MV-4-11 (cell line): ENCODE results near the gene WDR5.

ENCODE experiments used
- DNase-seq: peaks from one replicate; lab custom pipeline; 2025; lab: John Stamatoyannopoulos, UW

WDR5 gene

DNA sequence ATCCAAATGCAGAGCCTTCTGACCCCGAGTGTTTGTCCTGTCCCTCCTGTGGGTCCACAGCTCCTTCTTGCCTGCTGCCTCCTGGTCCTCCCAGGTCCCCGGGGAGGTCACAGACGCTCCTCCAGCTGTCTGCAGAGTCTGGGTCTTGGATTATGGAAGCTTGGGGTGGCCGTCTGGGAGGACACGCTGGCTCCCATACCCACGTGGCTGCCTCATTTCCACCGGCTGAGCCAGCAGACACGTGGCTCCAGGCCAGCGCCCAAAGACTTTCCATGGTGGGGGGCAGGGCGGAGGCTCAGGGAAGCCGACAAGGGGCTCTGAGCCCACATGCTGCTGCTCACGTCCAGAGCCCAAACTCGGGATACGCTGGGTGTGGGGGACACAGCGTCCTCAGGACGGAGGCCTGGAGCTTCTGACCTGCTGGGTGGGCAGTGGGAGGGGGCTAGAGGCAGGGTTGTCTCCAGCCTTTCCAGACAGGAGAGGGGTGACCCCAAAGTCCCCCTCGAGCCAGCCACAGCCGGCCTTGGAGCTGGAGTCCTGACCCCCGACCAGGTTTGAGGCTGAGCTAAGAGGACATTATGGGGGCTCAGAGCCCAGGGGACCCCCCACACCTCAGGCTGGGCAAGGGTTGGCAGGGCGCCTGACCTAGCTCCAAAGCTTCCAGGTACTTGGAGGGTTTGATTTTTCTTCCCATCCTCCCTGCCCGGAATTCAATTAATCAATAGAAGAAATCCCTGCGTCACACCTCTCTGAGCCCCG is 52.7 kb downstream of the WDR5 start:
- no peak for DNase-seq

DNA sequence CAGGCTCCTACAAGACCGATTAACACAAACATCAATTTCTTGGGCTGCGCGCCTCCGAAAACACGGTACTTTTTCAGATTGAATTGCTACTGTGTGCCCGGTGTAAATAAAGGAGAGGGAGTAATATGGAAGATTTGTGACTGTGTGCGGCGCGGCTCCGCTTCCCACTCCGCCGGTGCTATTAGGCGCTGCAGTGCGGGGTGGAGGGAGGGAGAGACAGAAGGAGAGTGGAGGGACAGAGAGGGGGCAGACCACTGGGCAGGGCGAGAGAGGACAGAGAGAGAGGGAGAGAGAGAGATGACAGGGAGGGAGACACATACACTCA is 53.2 kb downstream of the WDR5 start:
- no peak for DNase-seq

DNA sequence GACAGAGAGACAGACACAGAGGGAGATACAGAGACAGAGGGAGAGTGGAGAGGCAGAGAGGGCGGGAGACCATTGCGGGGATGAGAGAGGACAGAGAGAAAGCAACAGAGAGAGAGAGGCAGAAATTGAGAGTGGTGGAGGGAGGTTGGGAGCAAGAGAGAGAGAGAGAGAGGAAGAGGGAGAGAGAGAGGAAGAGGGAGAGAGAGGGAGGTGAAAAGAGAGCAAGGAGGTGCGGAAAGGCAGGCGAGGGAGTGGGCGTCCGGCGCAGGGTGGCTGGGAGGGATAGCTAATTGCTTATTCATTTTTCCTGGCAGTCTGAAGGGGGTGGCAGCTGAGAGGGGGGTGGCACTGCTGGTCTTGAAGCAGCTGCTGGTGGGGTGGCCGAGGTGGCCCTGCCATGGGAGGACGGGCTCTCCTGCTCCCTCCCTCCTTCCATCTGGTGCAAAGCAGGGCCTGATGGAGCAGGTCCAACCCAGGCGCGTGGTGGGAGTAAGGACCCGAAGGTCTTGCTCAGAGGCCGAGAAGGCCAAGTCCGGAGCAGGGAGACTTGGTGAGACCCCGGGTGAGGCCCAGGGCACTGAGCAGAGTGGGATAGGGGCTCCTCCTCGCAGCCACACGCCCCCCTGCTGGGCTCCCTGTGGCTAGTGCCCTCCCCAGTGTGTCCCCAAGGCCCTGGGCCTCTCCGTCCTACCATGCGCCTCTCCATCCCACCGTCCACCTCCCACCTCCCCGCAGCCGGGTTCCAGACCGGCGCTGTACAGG is 53.8 kb downstream of the WDR5 start:
- DNase-seq = no peak

DNA sequence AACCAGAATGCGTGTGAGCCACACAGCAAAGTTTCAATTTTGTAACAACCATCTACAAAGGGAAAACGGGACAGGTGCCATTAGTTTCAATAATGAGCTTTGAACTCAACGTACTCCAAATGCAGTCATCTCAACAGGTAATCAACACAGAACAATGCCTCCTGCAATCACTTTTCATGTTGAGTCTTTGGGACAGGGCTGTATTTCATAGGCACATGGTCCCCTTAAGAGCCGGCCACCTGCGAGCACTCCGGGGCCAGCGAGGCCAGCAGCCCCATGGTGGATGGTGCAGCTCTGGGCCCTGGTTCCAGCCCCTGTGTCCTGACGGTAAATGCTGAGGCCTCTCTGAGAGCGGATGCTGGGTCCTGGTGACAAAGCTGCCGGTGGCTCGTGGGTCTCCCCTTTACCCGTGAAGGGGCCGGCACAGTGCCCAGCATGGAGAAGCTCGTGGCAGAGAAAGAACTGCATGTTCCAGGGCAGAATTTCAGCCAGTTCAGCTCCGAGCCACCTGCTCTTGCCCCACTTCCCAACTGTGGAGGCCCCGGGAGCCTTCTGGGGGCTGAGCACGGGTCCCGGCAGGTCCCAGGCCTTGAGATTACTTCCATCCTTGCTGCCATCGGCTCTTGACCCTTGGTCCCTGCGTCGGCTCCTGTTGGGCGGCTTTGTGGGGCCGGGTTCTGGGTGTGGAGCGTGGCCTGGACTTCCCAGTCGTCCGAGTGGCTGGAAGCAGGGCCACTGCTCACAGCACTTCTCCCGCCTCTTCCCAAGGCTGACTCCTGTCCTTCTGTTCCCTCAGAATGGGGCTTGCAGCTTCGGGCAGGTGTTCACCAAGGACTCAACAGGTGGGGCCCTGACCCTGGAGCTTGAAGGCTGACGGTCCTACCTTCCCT is 54.6 kb downstream of the WDR5 start:
- no peak for DNase-seq

DNA sequence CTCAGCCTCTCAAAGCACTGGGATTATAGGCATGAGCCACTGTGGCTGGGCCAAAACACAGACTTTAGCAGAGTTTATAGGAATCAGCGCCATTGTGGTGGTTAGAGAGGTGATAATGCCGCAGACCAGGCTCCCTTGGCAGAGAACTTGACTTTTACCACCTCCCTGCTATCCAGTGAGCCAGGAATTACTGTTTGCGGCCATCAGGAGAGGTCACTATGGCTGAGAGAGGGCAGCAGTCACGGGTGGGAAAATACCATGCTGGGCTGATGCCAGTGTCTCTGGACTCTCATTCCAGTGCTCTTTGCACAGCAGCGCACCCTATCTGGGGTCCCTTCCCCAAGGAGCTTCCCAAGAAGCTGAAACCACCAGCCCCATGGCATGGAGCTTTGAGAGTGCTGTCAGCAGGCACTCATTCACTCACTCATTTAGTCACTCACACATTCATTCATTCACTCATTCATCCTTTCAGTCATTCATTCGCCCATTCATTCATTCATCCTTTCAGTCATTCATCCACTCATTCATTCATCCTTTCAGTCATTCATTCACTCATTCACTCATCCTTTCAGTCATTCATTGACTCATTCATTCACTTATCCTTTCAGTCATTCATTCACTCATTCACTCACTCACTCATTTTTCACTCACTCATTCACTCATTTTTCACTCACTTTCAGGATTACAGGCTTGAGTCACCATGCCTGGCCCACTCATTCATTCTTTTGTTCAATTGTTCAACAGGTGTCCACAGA is 55.8 kb downstream of the WDR5 start:
- DNase-seq = no peak

DNA sequence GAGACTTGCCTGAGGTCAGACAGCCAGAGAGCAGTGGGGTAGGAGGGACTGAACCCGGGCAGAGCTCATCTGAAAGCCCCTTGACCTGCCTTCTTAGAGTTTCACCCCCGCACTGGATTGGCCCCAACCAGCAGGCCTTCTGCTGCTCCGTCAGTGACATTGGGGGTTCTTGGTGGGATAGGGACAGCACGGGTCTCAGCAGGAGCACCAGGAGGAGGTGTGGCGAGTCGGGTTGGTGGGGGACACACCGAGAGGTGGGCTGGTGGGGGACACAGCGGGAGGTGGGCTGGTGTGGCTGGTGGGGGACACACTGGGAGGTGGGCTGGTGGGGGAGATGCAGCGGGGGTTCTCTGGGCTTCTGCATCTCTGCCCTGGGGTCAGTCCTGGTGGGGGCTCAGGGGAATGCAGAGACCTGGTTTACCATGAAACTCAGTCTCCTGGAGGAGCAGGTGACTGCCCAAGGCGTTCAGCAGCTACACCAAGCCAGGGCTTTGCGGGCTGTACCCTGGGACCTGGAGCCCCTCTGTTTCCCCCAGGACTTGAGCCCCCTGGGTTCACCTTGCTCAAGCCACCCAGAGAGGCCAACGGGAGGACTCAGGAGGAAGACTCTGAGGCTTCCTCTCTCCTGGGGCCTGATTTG is 56.5 kb downstream of the WDR5 start:
- DNase-seq = no peak

DNA sequence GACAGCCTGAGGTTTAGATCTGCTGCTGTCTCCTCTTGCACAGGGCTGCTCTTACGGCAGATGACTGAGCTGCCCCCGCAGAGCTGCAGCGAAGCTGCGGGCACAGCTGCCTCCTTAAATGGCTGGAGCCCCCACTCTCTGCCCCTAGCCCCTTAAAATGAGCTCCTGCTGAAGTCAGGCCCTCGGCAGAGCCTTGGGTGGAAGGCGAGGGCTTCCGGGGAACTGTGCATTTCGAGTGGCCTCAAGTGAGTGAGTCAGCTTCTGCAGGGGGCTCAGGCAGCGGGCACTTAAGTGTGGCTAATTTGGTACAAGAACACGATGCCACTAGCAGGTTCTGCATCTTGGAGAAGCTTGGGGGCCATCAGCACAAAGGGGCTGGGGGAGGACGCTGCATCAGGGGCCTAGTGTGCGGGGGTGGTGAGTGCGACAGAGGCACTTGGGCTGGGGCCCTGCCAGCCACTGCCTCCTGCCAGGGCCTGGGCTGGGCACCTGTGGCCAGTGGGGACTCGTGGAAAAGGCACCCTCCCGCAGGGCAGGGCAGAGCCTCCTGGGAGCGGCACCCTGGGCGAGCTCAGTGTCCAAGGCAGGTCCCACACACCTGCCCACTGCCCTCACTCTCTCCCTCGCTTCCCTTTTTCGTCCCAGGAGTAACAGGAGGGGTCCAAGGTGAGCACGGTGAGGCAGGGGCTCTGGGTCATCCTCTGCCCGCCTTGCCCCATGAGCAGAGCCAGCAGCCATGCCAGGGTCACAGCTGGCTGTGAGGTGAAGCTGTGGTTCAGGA is 57.3 kb downstream of the WDR5 start:
- peak; percentile 67 for DNase-seq

DNA sequence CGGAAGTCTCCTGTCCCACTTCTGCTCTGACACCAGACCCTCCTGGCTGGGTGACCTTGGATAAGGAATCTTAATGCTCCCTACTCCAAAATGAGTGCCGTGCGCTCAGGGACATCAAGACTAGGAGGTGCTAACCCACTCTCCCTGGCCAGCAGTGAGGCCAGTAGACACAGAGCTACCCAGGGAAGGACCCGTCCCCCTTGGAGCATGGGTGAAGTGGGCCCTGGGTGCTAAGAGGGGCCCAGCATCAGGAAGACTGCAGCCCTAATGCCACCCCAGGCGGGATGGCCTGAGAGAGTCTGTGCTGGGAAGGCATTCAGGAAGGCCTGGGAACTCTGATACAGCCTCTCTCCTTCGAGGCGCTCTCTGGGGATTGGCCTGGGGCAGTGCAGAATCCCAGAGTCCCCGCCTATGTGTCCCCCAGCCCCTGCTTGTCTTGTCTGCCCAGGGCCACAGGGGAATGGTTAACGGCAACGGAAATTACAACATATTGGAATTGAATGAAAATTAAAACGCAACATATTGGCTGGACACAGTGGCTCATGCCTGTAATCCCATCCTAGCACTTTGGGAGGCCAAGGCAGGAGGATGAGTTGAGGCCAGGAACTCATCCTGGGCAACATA is 58.1 kb downstream of the WDR5 start:
- no peak for DNase-seq

DNA sequence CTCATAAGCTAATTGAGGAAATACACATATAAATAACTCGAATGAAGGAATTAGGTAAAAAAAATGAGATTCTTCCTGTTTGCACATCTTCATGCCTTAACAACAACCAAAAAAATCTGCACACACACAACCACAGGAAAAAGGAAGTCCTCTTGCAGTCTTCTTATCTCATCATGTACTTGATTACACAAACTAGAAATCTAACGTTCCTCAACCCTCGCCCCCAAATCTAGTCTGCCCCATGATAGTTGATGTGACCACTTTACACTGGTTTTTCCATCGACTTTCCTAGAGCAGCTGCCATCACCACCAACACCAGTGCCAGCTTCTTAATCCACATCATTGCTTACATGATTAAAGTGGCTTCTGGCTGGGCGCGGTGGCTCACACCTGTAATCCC is 59.7 kb downstream of the WDR5 start:
- DNase-seq = peak; percentile 93

DNA sequence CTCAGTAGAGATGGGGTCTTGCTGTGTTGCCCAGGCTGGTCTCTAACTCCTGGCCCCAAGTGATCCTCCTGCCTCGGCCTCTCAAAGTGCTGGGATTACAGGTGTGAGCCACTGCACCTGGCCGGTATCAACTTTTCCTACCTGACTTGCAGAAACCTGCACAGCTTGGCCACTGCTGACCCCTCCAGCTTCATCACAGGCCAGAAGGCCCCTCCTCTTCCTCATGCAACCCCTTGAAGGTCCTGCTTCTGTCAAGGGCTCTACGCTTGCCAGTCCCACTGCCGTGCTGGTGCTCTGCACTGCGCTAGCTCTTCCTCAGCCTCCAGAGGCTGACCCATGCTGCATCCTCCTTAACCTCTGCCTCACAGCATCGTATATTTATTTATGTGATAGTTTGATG is 61.0 kb downstream of the WDR5 start:
- no peak for DNase-seq

DNA sequence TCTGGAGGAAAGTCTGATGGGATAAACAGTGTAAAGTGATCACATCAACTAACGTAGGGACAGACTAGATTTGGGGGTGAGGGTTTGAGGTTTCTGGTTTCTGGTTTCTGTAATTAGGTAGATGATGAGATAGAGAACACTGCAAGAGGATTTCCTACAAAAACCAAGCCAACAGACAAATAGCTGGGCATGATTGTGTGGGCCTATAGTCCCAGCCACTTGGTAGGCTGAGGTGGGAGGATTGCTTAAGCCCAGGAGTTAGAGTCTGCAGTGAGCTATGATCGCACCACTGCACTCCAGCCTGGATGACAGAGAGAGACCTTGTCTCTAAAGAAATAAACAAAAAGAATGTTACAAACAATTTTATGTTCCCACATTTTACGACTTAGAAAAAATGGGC is 62.9 kb downstream of the WDR5 start:
- no peak for DNase-seq

DNA sequence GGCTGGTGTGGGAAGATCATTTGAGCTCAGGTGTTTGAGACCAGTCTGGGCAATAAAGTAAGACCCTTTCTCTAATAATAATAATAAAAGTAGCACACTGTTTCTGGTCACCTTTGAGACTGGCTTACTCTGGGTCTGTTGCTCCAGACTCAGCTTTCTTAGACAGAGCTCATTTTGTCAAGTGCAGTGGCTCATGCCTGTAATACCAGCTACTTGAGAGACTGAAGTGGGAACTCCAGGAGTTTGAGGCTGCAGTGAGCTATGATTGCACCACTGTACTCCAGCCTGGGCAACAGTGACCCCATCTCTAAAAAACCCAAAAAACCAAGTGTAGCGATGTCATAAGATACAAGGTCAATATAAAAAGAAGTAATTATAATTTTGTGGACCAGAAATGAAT is 64.8 kb downstream of the WDR5 start:
- peak; percentile 10 for DNase-seq

DNA sequence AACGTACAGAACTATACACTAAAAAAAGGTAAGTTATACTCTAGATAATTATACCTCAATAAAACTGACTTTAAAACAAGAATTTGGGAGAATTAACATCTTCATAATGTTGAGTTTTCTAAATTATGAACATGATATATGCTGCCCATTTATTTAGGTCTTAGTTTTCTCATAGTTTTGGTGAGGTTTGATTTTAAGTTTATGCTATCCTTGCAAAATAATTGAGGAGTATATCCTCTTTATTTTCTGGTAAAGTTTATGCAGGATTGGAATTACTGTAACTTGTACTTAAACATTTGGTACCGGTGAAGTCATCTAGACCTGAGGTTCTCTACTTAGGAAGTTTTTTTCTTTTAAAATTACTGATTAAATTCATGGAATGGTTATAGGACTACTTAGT is 67.3 kb downstream of the WDR5 start:
- DNase-seq = no peak

DNA sequence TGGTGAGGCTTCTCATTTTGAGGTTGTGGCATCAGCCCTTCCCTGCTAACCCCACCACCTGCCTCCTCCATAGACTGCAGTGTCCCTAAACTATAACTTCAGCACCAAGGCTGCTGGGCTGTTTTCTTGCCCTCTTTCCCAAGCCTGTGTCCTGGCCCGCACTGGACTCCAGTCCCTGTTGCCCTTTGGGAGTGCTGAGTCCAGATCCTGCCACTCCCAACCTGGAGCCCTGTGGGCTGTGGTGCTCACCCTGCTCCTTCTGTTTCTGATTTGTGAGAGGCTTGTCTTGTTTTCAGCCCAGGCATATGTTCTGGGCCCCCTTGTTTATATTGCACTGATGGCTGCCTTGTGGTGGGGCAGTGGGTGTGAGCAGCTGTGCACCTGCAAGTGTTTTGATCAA is 68.2 kb downstream of the WDR5 start:
- no peak for DNase-seq

DNA sequence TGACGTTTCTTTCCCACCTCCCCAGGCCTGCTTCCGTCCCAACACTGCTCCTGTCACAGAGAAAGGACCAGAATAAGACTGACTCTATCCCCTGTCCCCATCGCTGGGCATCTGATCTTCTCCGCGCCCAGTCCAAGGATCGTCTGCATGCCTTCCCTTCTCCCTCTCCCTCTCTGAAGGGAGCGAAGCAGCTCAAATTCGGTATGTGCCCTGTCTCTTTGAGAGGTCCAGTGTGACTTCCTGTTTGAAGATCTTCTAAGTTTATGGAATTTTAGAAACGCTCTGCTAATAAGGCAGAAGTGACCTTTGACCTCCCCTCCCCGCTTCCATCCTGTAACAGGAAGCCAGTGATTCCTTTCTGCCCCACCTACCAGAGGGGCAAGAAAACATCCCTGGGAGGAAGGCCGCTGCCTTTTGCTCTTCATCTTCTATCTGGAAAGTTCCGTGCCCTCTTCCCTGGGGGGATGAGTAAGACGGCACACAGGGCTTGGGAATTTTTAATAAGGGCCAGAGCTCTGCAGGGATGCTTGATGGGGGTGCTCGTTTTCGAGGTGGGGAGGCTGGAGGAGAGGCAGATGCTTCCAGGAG is 69.2 kb downstream of the WDR5 start:
- no peak for DNase-seq

DNA sequence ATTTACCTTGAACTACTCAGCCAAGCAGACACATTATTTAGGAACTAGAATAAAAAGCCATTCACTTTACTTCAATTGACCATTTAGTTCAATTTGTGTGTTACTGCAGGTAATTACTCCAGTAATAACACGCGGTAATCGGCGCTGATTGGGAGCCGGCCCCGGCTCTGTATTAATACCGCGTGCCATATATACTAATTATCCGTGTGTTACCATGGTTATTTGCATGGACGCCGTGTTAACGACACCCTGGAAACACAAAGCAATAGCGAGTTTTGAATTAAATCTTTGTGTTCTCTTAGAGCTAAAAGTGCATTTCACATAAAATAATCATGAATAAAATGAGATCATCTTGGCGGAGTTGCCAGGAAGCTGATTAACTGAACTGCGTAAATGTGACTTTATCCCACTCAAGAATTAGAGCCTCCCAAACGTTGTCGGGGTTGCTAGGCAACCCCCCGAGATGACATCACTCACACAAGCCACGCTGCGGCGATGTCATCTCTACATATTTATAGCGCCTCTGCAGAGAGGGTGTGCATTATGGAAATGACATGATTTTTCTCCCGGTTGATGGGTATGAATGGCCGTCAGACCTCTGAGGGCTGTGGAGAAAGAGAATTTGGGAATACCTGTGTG is 69.9 kb downstream of the WDR5 start:
- DNase-seq = no peak

DNA sequence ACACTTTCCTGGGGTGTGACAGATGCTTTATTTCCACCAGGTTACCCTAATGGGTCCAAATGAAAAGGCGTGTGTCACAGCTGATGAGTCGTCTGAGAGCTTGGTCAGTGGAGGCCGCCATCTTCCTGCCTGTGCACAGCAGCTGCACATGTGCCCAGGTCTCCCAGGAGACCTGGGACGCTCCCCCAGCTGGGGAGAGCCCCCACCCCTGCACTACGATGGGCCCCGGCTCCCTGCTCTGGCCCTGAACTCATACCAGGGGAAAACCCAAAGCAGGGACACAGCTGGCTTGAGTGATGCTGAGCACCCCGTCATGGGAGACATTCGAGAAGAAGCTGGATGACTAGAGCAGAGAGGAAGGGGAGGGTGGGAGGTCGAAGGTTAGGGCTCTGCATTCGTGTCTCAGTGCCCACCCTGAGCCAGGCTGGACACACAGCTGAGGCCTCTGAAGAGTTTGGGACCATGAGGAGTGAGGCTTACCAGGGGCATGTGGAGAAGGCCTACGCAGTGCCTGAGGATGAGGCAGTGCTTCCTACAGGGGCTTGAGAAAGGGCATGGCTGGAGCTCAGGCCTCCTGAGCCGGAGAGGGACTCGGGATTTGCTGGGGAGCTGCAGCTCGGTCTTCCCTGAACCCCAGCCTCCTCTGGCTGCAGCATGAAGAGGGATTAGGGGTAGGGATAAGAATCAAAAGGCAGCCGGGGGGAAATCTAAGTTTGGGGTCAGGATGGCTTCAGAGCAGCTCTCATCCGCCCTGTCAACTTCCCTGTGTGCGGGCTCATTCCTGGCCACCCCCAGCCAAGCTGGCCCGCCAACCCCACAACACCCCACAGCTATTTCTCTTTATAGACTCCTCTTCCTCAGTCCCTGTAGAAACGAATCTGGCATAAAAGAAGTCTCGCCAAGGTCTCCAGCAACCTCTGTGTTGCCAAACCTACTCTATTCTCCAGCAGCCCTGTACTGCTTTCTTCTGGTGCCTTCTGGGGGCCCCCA is 70.7 kb downstream of the WDR5 start:
- DNase-seq = no peak

DNA sequence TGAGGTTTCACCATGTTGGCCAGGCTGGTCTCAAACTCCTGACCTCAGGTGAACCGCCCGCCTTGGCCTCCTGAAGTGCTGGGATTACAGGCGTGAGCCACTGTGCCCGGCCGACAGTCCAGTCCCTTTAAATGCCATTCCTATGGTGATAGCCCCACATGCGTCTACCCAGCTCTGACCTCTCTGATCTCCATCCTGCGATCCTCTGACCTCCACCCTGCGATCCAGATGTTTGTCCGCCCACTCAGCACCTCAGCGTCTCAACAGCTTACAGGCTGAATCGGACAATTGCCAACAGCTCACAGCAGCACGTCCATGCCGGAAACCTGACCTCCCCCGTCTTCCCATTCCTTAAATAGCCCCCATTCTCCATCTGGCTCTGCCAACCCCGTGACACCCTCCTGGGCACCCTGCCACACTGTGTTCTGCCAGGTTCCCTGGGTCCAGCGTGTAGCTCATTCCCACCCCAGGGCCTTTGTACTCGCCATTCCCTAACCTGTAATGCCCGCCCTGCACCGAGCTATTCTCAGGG is 72.5 kb downstream of the WDR5 start:
- DNase-seq = no peak
